HG03103 (cell line): ENCODE results near the gene SPTBN5.
A peak's percentile ranks its signal among the peaks of the same experiment; 100 is the strongest.

Source experiments
- ATAC-seq: cut with Tn5 transposase; IDR thresholded peaks from one replicate; pipeline ENCODE4 v1.9.1; 2021; ENCODE audit warnings: low read depth; ENCODE audit not compliant: unreplicated experiment

The SPTBN5 gene

GRCh38 chr15:41827880-41828806, 65.7 kb downstream of the SPTBN5 start, which contains the start of gene JMJD7:
JMJD7 (plus strand) TSS chr15:41828092; CDS start chr15:41828125, 33 bp downstream.
- peak; percentile 69 for ATAC-seq

GRCh38 chr15:41827290-41827879, 66.5 kb downstream of the SPTBN5 start:
- no peak for ATAC-seq

DNA sequence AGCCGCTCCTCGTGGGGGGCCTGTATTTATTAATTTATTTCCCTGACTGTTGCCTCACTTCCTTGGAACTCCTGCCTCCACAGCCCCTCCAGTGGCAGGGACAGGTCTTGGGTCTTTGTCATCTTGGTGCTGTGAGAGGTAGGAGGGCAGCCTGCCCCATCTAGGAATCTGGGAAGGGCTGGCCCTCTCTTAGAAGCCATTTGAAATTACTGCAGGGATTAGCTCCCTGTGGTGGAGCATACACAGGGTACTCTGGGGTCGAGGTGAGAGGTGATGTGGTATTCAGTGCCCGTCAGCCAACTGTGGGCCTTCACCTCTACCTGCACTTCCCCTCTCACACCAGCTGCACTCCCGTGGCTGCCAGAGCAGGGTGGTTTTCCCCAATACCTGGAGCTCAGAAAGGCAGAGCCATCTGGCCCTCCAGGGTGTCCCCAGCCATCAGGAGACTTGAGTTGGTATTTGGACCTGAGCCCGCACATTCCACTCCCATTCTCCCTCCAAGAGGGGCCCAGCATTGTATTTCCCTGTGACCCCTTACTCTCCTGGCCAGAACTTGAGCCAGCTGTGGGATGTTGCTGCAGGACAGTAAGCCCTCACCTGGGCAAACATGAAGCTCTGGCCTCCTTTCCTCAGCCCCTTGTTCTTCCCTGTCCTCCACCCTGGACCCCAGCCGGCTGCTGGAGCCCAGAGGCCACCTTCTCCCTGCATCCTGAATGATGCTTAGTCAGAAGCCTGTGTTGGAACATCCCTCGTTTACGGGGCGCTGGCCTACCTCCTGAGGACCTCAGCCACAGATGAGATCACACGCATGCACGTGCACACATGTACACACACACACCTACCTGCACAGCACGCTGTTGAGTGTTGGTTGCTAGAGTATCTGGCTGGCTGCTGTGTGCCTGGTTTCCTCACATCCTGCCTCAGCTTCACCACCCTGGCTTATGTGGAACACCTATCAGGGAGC, 68.0 kb downstream of the SPTBN5 start:
- ATAC-seq: no peak

DNA sequence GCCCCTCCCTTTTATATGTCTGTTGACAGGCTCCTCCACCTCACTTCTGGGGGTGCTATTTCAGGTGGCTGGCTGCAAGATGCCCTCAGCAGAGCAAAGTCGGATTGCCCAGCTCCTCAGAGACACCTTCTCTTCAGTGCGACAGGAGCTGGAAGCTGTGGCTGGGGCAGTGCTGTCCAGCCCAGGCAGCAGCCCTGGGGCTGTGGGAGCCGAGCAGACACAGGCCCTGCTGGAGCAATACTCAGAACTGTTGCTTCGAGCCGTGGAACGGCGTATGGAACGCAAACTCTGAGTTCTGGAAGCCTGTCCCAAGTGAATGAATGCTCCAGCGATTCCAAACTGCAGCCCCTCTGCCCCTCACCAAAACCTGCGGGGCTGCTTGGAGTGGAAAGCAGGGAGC, 68.7 kb downstream of the SPTBN5 start:
- ATAC-seq: no peak

DNA sequence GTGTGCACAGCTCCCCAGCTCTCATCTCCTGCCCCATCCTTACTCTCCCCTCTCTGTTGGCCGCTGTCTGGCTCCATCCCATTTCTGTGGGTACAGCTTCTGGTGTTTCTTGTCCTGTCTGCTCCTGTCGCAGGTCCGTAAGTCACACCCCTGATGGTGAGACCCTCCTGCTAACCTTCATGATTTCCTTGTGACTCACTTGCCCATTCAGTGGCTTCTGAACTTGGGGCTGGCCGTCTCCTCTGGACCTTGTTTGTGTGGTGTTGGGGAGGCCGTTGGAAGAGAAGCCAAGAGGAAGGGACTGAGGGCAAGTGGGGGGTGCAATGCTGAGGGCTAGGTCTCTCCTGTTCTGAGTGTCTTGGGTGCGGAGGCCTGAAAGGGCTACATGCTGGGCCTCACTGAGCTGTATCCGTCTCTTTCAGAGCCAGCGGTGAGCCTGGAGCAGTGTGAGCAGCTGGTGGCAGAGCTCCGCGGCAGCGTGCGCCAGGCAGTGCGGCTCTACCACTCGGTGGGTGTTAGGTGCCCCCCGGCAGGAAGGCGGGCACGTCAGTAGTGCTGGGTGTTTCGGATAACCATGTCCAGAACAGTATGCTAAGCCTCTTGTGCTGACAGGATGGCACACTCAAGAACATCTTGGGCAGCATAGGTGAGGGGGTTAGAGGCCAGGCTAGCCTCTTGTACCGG, 69.6 kb downstream of the SPTBN5 start:
- ATAC-seq: no peak

- no peak for ATAC-seq
Observed at GRCh38 chr15:41823502-41823901, 70.4 kb downstream of the SPTBN5 start.

GRCh38 chr15:41822957-41823356, 70.9 kb downstream of the SPTBN5 start:
- ATAC-seq: no peak

DNA sequence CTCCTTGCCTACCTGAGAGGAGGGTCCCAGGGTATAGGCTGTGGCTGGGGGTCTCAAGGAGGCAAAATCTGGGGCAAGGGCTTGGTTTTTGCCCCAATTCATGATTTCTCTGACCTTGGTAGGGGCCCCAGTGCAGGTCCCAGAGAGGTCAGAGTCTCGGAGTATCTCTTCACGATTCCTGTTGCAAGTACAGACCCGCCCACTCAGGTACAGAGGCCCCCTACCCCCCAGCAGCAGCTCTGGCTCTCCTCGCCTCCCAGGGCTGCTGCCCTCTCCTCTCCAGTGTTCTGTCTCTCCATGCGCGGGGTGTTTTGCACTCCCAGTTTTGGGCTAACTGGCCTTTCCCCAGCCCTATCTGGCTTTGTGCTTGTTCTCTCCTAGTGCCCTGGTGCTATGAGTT, 71.4 kb downstream of the SPTBN5 start:
- no peak for ATAC-seq

- ATAC-seq: no peak
Observed at GRCh38 chr15:41821831-41822230, 72.0 kb downstream of the SPTBN5 start.

GRCh38 chr15:41820791-41821423, 72.9 kb downstream of the SPTBN5 start:
- no peak for ATAC-seq

- ATAC-seq: no peak
Observed at GRCh38 chr15:41819455-41820050, 74.3 kb downstream of the SPTBN5 start.

GRCh38 chr15:41817781-41818180, 76.1 kb downstream of the SPTBN5 start:
- ATAC-seq: no peak

GRCh38 chr15:41817327-41817726, 76.5 kb downstream of the SPTBN5 start:
- no peak for ATAC-seq

- ATAC-seq: no peak
Observed at GRCh38 chr15:41816788-41817187, 77.1 kb downstream of the SPTBN5 start.

GRCh38 chr15:41814534-41814933, 79.3 kb downstream of the SPTBN5 start:
- no peak for ATAC-seq

DNA sequence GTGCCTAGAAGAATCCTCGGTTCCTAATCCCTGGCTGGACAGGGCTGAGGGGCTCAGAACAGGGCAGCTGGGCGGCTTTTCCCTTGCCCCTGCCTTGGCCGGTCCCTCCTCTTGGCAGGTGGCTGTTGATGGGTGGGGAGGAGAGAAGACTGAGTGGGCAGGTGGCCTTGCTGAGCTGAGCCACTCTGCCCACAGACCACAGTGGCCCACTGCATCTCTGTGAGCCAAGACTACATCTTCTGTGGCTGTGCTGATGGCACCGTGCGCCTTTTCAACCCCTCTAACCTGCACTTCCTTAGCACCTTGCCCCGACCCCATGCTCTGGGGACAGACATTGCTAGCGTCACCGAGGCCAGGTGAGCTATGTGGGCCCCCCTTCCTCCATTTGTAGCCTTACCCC, 80.4 kb downstream of the SPTBN5 start:
- ATAC-seq: no peak

- ATAC-seq: no peak
Observed at GRCh38 chr15:41812820-41813375, 81.0 kb downstream of the SPTBN5 start.

GRCh38 chr15:41811432-41812195, 82.2 kb downstream of the SPTBN5 start:
- ATAC-seq: no peak
